HG02852 (cell line): ENCODE results near the gene ABTB2.
"Not testable (repeated sequence)": the region's sequence is repeated elsewhere in the genome, so short reads cannot be mapped to it uniquely, and the experiment has no call there.

ENCODE experiments used
- ATAC-seq: cut with Tn5 transposase; IDR thresholded peaks from one replicate; pipeline ENCODE4 v1.9.1; 2021; ENCODE audit warnings: mild to moderate bottlenecking, moderate library complexity; ENCODE audit not compliant: unreplicated experiment

Gene ABTB2

DNA sequence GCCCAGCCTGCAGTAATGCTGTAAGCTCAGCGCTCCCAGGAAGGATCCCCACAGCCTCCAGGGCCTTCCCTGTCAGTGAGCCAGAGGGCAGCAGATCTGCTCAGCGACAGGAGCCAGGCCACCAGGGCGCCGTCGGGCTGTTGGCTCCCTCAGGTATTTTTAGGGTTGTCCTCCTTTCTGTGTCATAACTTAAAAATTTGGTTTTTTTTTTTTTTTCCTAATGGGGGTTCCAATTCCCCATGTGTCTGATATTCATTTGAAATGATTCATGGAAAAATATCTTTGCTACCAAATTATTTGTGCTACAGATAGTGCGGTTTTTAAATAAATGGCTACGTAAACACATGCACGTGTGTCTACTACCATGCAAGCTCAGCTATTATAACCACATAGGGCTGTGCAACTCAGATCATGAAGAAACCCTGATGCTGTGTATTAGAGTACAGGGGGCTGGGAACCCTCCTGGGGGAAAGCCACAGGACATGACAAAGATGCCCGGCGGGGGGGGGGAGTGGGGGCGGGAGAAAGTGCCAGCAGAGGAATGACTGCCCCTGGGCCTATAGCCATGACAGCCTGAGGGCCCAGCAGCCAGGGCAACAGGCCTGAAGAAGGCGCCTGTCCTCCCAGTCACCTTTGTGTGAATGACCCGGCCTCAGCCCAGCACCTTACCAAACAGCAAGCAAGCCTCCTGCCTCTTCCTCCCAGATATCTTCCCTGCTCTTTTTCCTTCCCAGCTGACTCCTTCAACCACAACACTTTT, 163.1 kb downstream of the ABTB2 start:
- no peak for ATAC-seq

DNA sequence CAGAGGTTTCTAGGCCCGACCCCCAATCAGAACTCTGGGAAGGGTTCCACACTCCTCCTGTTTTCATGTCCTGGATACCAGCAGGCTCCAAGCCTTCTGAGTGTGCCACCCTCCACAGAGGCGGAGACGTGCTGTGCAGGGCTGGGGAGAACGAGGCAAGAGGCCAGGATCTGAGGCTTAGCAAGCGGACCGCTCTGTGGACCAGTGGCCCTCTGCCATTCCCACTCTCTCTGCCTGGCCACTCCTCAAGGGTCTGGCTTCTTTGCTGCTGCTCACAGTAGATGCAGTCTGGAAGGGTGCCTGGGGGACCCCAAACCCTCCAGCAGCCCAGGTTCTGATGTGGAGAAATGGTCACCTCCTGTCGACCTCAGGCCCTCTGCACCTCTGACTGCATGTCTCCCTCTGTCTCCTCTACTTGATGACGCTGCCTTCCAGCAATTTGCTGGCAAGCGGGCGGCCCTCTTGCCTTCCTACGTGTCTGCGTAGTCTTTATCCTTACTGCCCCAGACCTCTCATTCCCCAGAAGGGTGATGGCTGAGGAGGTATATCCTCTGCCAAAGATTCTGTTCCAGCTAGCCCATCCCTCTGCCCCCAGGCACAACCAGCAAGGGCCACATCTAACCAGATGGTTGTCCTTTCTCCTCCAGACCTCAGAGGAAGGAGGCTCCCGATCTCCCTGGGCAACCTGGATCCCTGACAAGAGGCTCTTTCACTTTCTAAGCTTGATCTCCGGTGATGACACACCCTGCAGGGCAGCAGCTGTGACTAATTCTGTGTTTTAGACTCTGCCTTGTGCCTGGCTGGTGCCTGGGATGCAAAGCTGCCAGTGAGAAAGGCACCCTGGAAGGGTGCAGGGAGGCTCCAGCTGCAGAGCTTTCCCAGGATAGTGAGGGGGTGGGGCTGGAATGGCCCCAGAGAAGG, 165.1 kb downstream of the ABTB2 start:
- no peak for ATAC-seq

- no peak for ATAC-seq
These were observed 166.2 kb downstream of the ABTB2 start for GRCh38 chr11:34191578-34191977.

DNA sequence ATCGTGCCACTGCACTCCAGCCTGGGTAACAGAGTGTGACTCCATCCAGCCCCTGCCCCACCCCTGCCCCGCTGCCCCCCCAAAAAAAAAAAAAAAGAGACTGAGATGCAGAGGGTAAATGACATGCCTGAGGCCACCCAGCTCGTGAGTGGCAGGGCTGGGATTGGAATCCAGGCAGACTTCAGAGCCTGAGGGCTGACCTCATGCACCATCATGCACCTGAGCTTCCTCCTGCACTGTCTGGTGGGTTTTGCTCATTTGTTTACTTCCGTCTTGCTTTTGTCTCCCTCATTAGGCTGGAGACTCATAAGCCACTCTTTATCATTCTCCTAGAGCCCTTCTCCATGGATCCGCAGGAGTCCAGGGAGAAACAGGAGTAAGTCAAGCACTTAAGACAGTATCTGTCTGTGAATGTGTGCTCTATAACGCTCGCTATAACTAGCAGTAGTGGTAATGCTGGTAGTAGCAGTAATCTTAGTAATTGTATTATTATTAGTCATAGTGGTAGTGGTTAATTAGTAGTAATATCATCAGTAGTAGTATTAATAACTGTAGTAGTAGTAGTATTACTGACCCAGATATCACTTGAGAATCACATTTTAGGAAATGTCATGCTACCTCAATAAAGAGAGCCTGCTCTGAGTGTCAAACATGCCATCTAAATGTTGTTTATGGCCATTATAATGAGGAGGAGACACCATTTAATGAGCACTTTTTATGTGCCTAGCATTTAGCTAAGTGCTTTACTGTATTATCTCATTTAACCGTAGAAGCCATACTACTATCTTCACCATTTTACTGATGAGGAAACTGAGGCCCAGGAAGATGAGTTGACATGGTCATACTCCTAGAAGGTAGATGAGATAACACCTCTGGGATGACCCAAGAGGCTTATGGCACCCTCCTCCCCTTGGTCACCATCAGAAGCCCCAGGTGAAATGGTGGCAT, 167.3 kb downstream of the ABTB2 start:
- ATAC-seq = no peak

- ATAC-seq = no peak
These were observed 168.6 kb downstream of the ABTB2 start for GRCh38 chr11:34189191-34189590.

- no peak for ATAC-seq
These were observed 169.6 kb downstream of the ABTB2 start for GRCh38 chr11:34188181-34188580.

GRCh38 chr11:34185926-34186841, 171.6 kb downstream of the ABTB2 start:
- ATAC-seq = no peak

- no peak for ATAC-seq
These were observed 173.2 kb downstream of the ABTB2 start for GRCh38 chr11:34184505-34185015.

- no peak for ATAC-seq
These were observed 173.9 kb downstream of the ABTB2 start for GRCh38 chr11:34183848-34184391.

- ATAC-seq = no peak
These were observed 174.7 kb downstream of the ABTB2 start for GRCh38 chr11:34182921-34183685.

- ATAC-seq = no peak
These were observed 175.4 kb downstream of the ABTB2 start for GRCh38 chr11:34182425-34182824.

- ATAC-seq = no peak
These were observed 175.9 kb downstream of the ABTB2 start for GRCh38 chr11:34181856-34182405.

- ATAC-seq = no peak
These were observed 176.6 kb downstream of the ABTB2 start for GRCh38 chr11:34181251-34181650.

- ATAC-seq = not testable (repeated sequence)
These were observed 177.0 kb downstream of the ABTB2 start for GRCh38 chr11:34180814-34181165.

DNA sequence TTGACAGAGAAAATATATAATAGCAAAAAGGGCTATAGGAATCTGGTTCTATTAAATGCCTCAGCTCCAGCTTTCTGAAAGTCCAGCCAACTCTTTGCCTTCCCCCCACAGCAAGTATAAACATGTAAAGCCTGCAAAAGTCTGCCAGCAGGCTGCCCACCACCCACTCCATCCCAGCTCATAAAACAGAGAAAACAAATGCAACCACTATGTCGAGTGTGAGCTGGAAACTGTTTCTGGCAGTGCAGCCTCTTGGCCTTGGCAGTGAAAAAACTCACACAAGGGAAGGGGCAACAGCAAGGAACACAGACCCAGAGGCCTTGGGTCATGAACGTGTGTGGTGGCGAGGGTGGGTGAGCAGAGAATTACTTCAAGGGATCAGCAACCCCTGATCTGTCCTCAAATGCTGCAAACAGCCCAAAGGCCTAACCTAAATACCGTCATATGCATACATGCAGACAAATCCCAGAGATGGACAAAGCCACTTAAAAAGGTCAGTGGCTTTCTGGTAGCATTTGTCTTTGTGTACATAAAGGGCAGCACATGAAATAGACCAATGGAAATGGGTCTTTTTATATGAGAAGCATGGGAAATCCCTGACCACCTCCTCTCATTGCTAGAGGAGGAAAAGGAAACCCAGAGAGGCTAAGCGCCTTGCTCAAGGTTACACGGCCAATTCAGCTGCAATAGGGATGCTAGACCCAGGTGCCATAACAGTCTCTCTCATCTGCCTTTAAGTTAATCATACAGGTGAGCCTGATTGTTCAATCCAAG, 177.6 kb downstream of the ABTB2 start:
- ATAC-seq = peak; percentile 46

- ATAC-seq = no peak
These were observed 178.7 kb downstream of the ABTB2 start for GRCh38 chr11:34179026-34179675.

DNA sequence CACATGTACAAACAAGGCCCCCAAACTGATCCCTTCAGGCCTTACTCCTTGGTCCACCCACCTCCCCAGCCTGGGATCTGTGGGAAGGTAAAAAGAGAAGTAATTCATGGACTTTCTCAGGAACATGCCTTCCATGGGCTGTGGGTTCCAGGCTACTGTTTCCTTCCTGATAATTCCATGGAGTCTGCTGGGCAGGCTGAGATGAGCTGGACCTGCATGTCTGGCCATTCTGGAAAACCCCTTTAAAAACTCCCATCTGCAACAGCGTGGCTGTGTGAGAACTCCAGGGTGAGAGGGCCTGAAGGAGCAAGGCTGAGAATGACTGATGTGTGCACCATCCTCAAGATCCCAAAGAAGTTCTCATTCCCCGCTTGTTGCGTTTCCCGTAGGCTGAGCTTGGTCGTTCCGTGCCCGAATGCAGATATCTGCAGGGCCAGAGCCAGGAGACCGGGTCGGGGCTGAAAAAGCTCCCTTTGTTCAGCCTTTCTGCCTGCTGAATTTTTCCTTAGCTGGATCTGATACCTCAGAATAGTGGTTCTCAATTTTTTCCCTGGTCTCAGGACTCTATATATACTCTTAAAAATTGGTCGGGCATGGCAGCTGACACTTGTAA, 179.5 kb downstream of the ABTB2 start:
- no peak for ATAC-seq
